GM12891 (cell line): ENCODE data around the gene FNIP1.

Experiments used
- PAX5 ChIP-seq: IDR thresholded peaks from 2 replicates; pipeline ENCODE4 v1.6.1; 2011; ENCODE audit warnings: low read length, moderate library complexity, mild to moderate bottlenecking; ENCODE audit not compliant: insufficient read depth, severe bottlenecking
- POLR2A ChIP-seq: IDR thresholded peaks from 2 replicates; pipeline ENCODE4 v1.6.1; 2011; ENCODE audit warnings: low read depth, low read length, control low read depth
- POLR2AphosphoS5 ChIP-seq: IDR thresholded peaks from 2 replicates; pipeline ENCODE4 v1.6.1; 2011; ENCODE audit warnings: low read depth, low read length, control low read depth
- POU2F2 ChIP-seq: IDR thresholded peaks from 2 replicates; pipeline ENCODE4 v1.6.1; 2011; ENCODE audit warnings: low read depth, mild to moderate bottlenecking, control low read depth, low read length, moderate library complexity
- SPI1 ChIP-seq: IDR thresholded peaks from 2 replicates; pipeline ENCODE4 v1.6.1; 2011; ENCODE audit warnings: low read depth, low read length, control low read depth
- TAF1 ChIP-seq: IDR thresholded peaks from 2 replicates; pipeline ENCODE4 v1.6.1; 2011; ENCODE audit warnings: low read depth, low read length, control low read depth

GRCh38 chr5:131719564-131719963 lies 77.3 kb downstream of the FNIP1 start:
- no peak for TF ChIP-seq POLR2A
- no peak for TF ChIP-seq TAF1
- no peak for TF ChIP-seq SPI1
- no peak for TF ChIP-seq POLR2AphosphoS5
- TF ChIP-seq POU2F2, result no peak
- TF ChIP-seq PAX5, result no peak
